T-cell (primary cell): ENCODE data around the gene CSTB. TPM values are rescaled to one million over a fixed set of nuclear protein-coding genes. Genes with fewer than 3 reads are reported as not detected.

Experiments used
- ATAC-seq, 4 experiments: fragments of 200-7000 bp in 3 of 4; fragments of 150-1000 bp in 1 of 4; cut with Tn5 transposase; replicated peaks in 1 of 4; 1 replicate in 3 of 4; 2 replicates in 1 of 4; pipeline ENCODE4 v1.10.0; 2021; ENCODE audit warnings: moderate library complexity in 3 of 4, mild to moderate bottlenecking in 2 of 4, moderate number of reproducible peaks in 1 of 4
- CTCF ChIA-PET, 2 donors: fragments of 300-600 bp; sonication (Branson Sonifier 250); formaldehyde crosslinking; loops; one replicate each; lab custom pipeline; 2022; ENCODE audit warnings: antibody characterized with exemption in 2 of 2; lab: Charles Lee
- POLR2A ChIA-PET, 2 donors: fragments of 300-600 bp; sonication (Branson Sonifier 250); formaldehyde crosslinking; loops; one replicate each; lab custom pipeline; 2022; ENCODE audit warnings: antibody characterized with exemption in 2 of 2; lab: Charles Lee
- DNase-seq, 35 experiments: peaks; one replicate each; pipeline versions ENCODE4 v3.0.0 to v3.0.0-alpha.2; 2013 to 2023
- H3K27ac ChIP-seq: one replicate; pipeline ENCODE4 v1.5.1; 2013; ENCODE audit warnings: low read length
- H3K27me3 ChIP-seq, 2 experiments: replicated peaks in 1 of 2; 1 replicate in 1 of 2; 2 replicates in 1 of 2; pipeline versions ENCODE4 v1.6.1 to v1.7.0; 2013; ENCODE audit warnings: low read length in 1 of 2, mixed read lengths in 1 of 2; ENCODE audit not compliant: control insufficient read depth in 2 of 2, insufficient read depth in 2 of 2; ENCODE audit errors: extremely low read depth in 1 of 2
- H3K36me3 ChIP-seq, 2 donors: 1 replicate in 1 of 2; 2 replicates in 1 of 2; pipeline versions ENCODE4 v1.6.1 to v1.7.0; 2013; ENCODE audit warnings: low read length in 1 of 2; ENCODE audit not compliant: control insufficient read depth in 2 of 2, insufficient read depth in 1 of 2; ENCODE audit errors: extremely low read depth in 1 of 2
- H3K4me1 ChIP-seq, 2 experiments: 1 replicate in 1 of 2; 2 replicates in 1 of 2; pipeline versions ENCODE4 v1.6.1 to v1.7.0; 2013; ENCODE audit warnings: low read length in 2 of 2, mixed read lengths in 1 of 2; ENCODE audit not compliant: insufficient read depth in 2 of 2, control insufficient read depth in 1 of 2; ENCODE audit errors: extremely low read depth in 1 of 2
- H3K4me3 ChIP-seq, 2 donors: 1 replicate in 1 of 2; 2 replicates in 1 of 2; pipeline versions ENCODE4 v1.5.1 to v1.7.0; 2013; ENCODE audit warnings: mild to moderate bottlenecking in 2 of 2, low read length in 1 of 2, moderate library complexity in 1 of 2; ENCODE audit not compliant: control insufficient read depth in 1 of 2; ENCODE audit errors: extremely low read depth in 1 of 2
- H3K9me3 ChIP-seq: 2 replicates; pipeline ENCODE4 v1.7.0; 2013
- H3K27ac Mint-ChIP-seq, 2 donors: one replicate each; pipeline ENCODE4 v1.8.0; 2020 to 2021; ENCODE audit warnings: mild to moderate bottlenecking in 2 of 2, mixed read lengths in 2 of 2
- H3K27me3 Mint-ChIP-seq, 2 donors: one replicate each; pipeline ENCODE4 v1.8.0; 2021 to 2022; ENCODE audit warnings: mixed read lengths in 2 of 2
- H3K36me3 Mint-ChIP-seq: one replicate; pipeline ENCODE4 v1.8.0; 2021; ENCODE audit warnings: mixed read lengths
- H3K4me1 Mint-ChIP-seq, 3 donors: one replicate each; pipeline ENCODE4 v1.8.0; 2020 to 2022; ENCODE audit warnings: mixed read lengths in 3 of 3, mild to moderate bottlenecking in 1 of 3
- H3K4me3 Mint-ChIP-seq, 3 donors: one replicate each; pipeline ENCODE4 v1.8.0; 2020 to 2022; ENCODE audit warnings: mild to moderate bottlenecking in 3 of 3, mixed read lengths in 3 of 3, moderate library complexity in 3 of 3
- H3K9me3 Mint-ChIP-seq, 3 donors: one replicate each; pipeline ENCODE4 v1.8.0; 2020 to 2022; ENCODE audit warnings: mixed read lengths in 3 of 3
- WGBS: methylation state at CpG from one replicate; pipeline ENCODE4 v1.1.5; 2013; ENCODE audit warnings: missing lambda C conversion rate; ENCODE audit not compliant: insufficient coverage; 5-methylcytosine and 5-hydroxymethylcytosine counted together
- total RNA-seq, 35 experiments: library from RNA in 6 of 35; stranded (reverse) in 6 of 35; fragments of 120-200 nt in 1 of 35; gene quantifications; one replicate each; pipeline versions ENCODE4 v1.2.1 to v1.2.4 and lab custom pipeline; 2013 to 2026

CSTB gene
- total RNA-seq, 5 donors from 2014 or later (not counting 1 experiment from before 2014, with no cell fraction given), result 19.0 to 34.7 (median 25.9) TPM

DNA sequence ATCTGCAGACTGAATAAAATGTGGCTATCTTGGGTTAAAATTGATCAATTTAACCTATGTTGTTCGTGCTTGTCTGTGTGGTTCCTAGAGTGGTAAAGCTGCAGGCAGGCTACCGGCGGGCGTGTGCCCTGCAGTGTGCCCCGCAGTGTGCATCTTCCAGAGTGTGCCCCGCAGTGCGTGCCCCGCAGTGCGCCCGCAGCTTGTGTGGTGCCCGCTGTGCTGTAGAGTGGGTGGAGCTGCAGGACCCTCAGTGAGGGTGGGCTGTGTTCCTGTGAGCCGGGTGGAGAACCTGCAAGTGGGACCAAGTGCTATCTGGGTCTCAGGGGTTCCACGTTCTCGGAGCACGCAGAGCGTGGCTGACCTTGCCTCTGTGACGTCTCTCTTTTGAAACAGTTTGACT, 24.0 kb upstream of the CSTB start:
- POLR2A ChIA-PET, result no interaction called here
- CTCF ChIA-PET, result no interaction called here
- 96% methylated on average over 15 of the region's 17 CpGs for WGBS

DNA sequence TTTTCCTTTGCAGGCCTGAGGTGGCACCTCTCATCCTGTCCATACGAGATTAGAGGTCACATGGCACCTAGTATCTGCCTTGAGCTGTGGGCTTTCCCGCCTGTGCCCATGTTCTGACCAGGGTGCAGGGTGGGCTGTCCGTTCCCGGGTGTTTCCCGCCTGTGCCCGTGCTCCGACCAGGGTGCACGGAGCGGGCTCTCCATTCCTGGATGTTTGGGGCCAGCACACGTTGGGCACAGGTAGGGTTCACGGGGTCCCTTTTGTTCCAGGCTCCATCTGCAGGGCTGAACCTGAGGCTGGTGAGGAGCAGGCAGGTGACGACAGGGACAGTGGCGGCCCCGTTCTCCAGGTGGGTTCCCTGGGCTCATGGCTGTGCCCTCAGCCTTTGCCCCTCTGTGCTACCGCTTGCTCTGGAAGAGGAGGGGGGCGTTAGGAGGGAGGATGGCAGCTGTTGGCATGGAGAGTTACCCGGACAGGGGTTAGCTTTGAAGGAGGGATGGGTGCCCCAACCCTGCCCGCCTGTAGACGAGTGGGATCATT, 23.3 kb upstream of the CSTB start:
- Histone ChIP-seq H3K4me3 (no peak overlapping the region), H3K36me3 (peaks cover 42 to 96% of the 10 kb centered on the region in 2 donors)
- WGBS, result 92% methylated on average over 16 of the region's 19 CpGs

More for the DNA sequence above, 24.0 kb upstream of the CSTB start:
- no peaks in the 10 kb centered on the region for H3K27me3 ChIP-seq
- Mint-ChIP-seq H3K4me1 (peaks cover 0 to 2% (median under 1%) of the 10 kb centered on the region in 3 donors), H3K27ac (no peak overlapping the region), H3K4me3 (no peak overlapping the region), H3K36me3 (peaks cover 46% of the 10 kb centered on the region), H3K9me3 (no peaks in the 10 kb centered on the region), H3K27me3 (no peaks in the 10 kb centered on the region)
- H3K36me3 ChIP-seq, result peaks cover 42 to 88% of the 10 kb centered on the region in 2 donors
- ATAC-seq, result no peak
- no peak overlapping the region for H3K27ac ChIP-seq
- H3K4me1 ChIP-seq, result no peaks in the 10 kb centered on the region
- no peak overlapping the region for H3K4me3 ChIP-seq
- DNase-seq, result no peak
- H3K9me3 ChIP-seq, result no peaks in the 10 kb centered on the region

GRCh38 chr21:43797925-43798715, 22.0 kb upstream of the CSTB start:
- no peak for DNase-seq
- H3K4me3 ChIP-seq, result no peak overlapping the region
- 96% methylated on average over 21 of the region's 30 CpGs for WGBS
- H3K27me3 Mint-ChIP-seq, result no peaks in the 10 kb centered on the region
- CTCF ChIA-PET, result interaction anchor here in 1 of 2 donors (0.6 kb wide), 1 partner anchor 94 kb away, joined by 4 read pairs; no protein-coding TSS in a partner anchor
- no peaks in the 10 kb centered on the region for H3K9me3 Mint-ChIP-seq
- no peak overlapping the region for H3K4me3 Mint-ChIP-seq
- H3K36me3 ChIP-seq, result peaks cover 35 to 96% of the 10 kb centered on the region in 2 donors
- peaks cover 0 to 3% (median 2%) of the 10 kb centered on the region in 3 donors for H3K4me1 Mint-ChIP-seq
- H3K9me3 ChIP-seq, result no peaks in the 10 kb centered on the region
- H3K27ac ChIP-seq, result no peak overlapping the region
- POLR2A ChIA-PET, result no interaction called here
- H3K27me3 ChIP-seq, result no peaks in the 10 kb centered on the region
- H3K36me3 Mint-ChIP-seq, result peaks cover 52% of the 10 kb centered on the region
- no peaks in the 10 kb centered on the region for H3K4me1 ChIP-seq
- no peak overlapping the region for H3K27ac Mint-ChIP-seq
- ATAC-seq, result no peak

More for the DNA sequence above, 23.3 kb upstream of the CSTB start:
- ChIA-PET POLR2A (no interaction called here), CTCF (no interaction called here)
- Histone ChIP-seq H3K27me3 (no peaks in the 10 kb centered on the region), H3K27ac (no peak overlapping the region), H3K4me1 (no peaks in the 10 kb centered on the region), H3K9me3 (no peaks in the 10 kb centered on the region)
- no peak overlapping the region for H3K27ac Mint-ChIP-seq
- peaks cover 0 to 3% (median 2%) of the 10 kb centered on the region in 3 donors for H3K4me1 Mint-ChIP-seq
- DNase-seq, result no peak
- peaks cover 49% of the 10 kb centered on the region for H3K36me3 Mint-ChIP-seq
- H3K27me3 Mint-ChIP-seq, result no peaks in the 10 kb centered on the region
- no peak overlapping the region for H3K4me3 Mint-ChIP-seq
- H3K9me3 Mint-ChIP-seq, result no peaks in the 10 kb centered on the region
- ATAC-seq, result no peak

DNA sequence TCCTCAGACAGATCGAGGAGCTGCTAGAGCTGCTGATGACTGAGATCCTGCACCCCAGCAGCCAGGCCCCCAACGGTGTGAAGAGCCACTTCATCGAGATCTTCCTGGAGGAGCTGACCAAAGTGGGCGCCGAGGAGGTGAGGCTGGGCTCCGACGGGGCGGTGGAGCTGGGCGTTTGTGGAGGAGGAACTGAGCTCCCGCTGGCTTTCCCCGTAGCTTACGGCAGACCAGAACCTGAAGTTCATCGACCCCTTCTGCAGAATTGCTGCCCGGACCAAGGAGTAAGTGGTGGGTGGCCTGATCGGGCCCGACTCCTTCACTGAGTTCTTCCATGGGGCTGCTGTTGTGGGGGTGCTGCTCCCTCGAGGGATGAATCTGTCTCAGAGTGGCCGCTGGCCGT, 21.3 kb upstream of the CSTB start:
- H3K9me3 Mint-ChIP-seq, result no peaks in the 10 kb centered on the region
- CTCF ChIA-PET, result no interaction called here
- no peaks in the 10 kb centered on the region for H3K27me3 Mint-ChIP-seq
- ATAC-seq, result no peak
- H3K27ac Mint-ChIP-seq, result no peak overlapping the region
- Histone ChIP-seq H3K9me3 (no peaks in the 10 kb centered on the region), H3K36me3 (peaks cover 32 to 96% of the 10 kb centered on the region in 2 donors), H3K27me3 (no peaks in the 10 kb centered on the region), H3K4me1 (no peaks in the 10 kb centered on the region), H3K27ac (no peak overlapping the region), H3K4me3 (no peak overlapping the region)
- WGBS, result 94% methylated on average over 19 of the region's 19 CpGs
- DNase-seq, result no peak
- POLR2A ChIA-PET, result interaction anchor here in 1 of 2 donors (0.5 kb wide), 1 partner anchor 72 kb away, joined by 3 read pairs; no protein-coding TSS in a partner anchor
- H3K36me3 Mint-ChIP-seq, result peaks cover 51% of the 10 kb centered on the region
- H3K4me1 Mint-ChIP-seq, result peaks cover 2 to 5% (median 4%) of the 10 kb centered on the region in 3 donors
- no peak overlapping the region for H3K4me3 Mint-ChIP-seq

DNA sequence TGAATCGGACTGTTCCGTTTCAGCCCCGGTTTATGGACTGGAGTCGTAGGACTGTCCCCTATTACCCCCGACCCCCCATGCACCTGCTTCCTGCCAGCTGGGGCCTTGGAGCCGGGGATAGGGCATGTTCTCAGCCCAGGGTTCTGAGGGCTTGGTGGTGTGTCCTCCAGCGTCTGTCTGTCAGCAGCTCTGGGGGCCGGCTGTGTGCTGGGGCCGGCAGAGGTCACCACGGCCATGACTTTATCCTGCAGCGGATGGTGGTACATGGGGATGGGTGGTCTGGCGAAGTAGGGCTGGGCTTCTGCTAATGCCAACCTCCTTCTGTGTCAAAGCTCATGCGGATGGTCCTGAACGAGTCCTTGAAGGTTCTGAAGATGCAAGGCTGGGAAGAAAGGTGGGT, 18.7 kb upstream of the CSTB start:
- ATAC-seq, result no peak
- CTCF ChIA-PET, result no interaction called here
- H3K9me3 ChIP-seq, result no peaks in the 10 kb centered on the region
- H3K27me3 ChIP-seq, result no peaks in the 10 kb centered on the region
- Mint-ChIP-seq H3K4me3 (no peak overlapping the region), H3K4me1 (peaks cover 23 to 25% (median 24%) of the 10 kb centered on the region in 3 donors), H3K27me3 (no peaks in the 10 kb centered on the region), H3K27ac (no peak overlapping the region), H3K9me3 (no peaks in the 10 kb centered on the region), H3K36me3 (peaks cover 45% of the 10 kb centered on the region)
- no peak for DNase-seq
- POLR2A ChIA-PET, result no interaction called here
- H3K27ac ChIP-seq, result no peak overlapping the region
- WGBS, result 96% methylated on average over 12 of the region's 14 CpGs
- peaks cover 17 to 84% of the 10 kb centered on the region in 2 donors for H3K36me3 ChIP-seq
- no peak overlapping the region for H3K4me3 ChIP-seq
- peaks cover 8 to 16% of the 10 kb centered on the region in 2 experiments for H3K4me1 ChIP-seq

DNA sequence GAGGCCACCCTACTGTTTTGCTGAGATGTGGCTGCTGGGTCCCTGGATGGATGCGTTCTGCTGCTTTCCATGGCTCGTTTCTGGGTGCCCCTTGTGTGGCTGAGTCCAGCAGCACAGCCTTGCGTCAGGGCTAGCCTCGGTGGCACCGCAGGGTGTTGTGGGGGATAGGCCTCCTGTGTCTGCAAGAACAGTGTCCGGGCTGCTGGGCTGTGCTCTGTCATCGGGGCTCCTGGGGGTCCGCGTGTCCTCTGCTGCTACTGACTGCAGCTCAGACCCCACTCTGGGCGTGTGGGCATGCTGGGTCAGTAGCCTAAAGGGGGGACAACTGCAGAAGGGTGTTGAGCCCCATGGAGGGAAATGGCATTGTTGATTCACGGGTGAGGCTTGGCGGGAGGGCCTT, 18.2 kb upstream of the CSTB start:
- ChIA-PET CTCF (no interaction called here), POLR2A (no interaction called here)
- Histone ChIP-seq H3K4me1 (peaks cover 8 to 18% of the 10 kb centered on the region in 2 experiments), H3K36me3 (peaks cover 16 to 79% of the 10 kb centered on the region in 2 donors), H3K9me3 (no peaks in the 10 kb centered on the region), H3K27me3 (no peaks in the 10 kb centered on the region), H3K27ac (no peak overlapping the region), H3K4me3 (no peak overlapping the region)
- H3K27me3 Mint-ChIP-seq, result no peaks in the 10 kb centered on the region
- H3K27ac Mint-ChIP-seq, result no peak overlapping the region
- no peak for DNase-seq
- whole genome bisulfite sequencing, result 84% methylated on average over 8 of the region's 12 CpGs
- H3K4me3 Mint-ChIP-seq, result no peak overlapping the region
- no peaks in the 10 kb centered on the region for H3K9me3 Mint-ChIP-seq
- H3K4me1 Mint-ChIP-seq, result peaks cover 23 to 26% (median 24%) of the 10 kb centered on the region in 3 donors
- H3K36me3 Mint-ChIP-seq, result peaks cover 45% of the 10 kb centered on the region
- no peak for ATAC-seq
